ENCODE results near the gene BOD1L2.

BOD1L2 gene

DNA sequence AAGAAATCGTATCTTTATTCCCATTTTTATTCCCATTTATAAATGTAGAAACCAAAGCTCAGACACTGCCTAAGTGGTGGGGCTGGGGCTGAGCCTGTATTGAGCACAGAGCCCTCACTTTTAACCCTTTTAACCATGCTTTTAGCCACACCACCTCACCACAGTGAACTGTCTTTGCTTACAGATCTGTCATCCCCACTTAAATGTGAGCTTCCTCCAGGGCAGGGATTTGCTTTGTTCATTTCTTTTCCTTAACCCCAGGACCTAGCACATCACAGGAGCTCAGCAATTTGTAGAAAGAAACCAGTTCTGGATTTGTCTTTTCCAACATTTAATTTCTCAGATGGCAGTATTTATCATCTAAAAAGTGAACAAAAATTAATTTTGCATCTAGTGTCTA is 2.2 kb downstream of the BOD1L2 start:
- H3K4me3 ChIP-seq = no peak overlapping the region
- H3K27ac ChIP-seq = no peak overlapping the region

DNA sequence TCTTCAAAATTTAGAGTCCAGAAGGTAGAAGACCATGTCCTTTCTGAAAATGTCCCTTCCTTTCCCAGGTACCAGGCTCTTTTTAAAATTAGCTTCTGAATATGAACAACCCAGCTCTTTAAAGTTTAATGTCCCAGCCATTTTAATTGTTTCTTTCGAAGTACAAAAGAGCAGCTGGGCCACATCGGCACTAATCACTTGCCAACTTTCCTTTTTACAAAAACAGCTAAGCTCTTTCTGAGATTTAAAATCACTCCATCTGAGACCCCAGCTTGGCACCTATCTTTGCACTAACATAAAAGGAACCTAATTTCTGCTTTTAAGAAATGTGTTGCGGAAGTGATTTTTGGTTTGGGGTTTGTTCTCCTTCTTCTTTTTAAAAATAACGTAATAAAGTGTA is 2.6 kb downstream of the BOD1L2 start:
- H3K27ac ChIP-seq = no peak overlapping the region
- no peak overlapping the region for H3K4me3 ChIP-seq

DNA sequence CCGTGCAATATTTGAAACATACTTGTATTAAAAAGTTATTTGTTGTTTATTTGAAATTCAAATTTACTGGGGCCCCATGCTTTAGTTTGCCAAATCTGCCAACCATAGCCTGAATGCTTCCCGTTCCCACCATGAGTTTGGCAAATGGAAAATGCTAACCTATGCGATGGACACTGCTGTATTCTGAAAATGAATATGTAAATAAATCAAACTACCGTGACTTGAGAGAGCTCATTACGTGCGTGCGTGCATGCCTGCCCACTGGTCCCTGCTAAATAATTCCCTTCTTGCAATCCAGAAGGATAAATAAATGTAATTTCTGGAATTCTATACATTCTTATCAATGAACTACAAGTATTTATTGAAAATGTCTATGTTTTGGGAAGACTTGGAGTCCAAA is 3.2 kb downstream of the BOD1L2 start:
- no peak overlapping the region for H3K27ac ChIP-seq

DNA sequence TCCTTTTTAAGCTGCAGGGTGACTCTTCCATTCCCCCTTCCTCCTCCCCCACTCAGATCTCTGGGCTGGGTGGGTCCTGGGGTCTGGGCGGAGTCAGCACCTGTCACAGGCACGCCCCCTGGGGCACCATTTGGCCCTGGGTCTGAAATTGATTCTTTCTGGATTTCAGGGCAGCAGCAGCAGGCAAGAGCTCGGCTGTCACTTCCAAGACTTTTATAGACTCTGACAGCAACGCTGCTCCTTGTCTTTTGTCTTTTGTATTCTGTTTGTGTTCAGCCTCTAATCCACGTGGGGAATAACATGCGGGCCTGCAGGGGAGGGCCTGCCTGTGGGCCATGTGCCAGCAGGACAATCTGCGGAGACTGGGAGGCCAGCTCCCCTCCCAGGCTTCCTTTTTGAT is 3.9 kb downstream of the BOD1L2 start:
- H3K4me3 ChIP-seq = no peak overlapping the region
- no peak overlapping the region for H3K27ac ChIP-seq

More for the DNA sequence above, 3.2 kb downstream of the BOD1L2 start:
- no peak overlapping the region for H3K4me3 ChIP-seq

DNA sequence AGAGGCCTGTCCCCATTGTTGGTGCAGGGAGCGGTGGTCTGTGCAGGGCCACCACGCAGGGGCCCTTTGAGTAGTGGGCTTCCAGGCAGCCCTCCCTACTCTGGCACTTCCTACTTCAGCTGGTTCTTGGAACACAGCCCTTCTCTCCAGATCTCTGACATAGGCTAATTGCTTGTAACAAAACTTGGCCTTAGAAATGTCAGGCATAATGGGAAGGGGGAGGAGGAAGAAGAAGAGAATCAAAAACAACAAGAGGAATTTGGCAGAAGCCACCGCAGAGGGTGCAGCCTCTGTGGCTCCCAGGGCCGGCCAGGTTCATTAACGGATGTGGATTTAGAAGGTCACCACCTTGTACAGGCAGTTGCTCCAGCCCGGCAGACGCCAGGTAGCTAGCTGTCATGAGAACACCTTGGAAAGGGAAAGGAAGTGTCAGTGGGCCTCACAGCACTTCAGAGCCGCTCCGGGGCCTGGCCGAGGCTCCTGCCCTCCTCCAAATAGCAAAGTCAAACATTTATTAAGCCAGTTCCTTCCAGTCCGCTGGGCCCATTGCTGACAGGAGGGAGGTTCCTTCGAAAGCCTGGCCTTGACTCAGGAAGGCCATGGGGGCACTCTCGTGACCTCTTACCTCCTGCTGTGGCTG is 7.4 kb downstream of the BOD1L2 start:
- H3K4me3 ChIP-seq = no peak overlapping the region
- no peak overlapping the region for H3K27ac ChIP-seq

DNA sequence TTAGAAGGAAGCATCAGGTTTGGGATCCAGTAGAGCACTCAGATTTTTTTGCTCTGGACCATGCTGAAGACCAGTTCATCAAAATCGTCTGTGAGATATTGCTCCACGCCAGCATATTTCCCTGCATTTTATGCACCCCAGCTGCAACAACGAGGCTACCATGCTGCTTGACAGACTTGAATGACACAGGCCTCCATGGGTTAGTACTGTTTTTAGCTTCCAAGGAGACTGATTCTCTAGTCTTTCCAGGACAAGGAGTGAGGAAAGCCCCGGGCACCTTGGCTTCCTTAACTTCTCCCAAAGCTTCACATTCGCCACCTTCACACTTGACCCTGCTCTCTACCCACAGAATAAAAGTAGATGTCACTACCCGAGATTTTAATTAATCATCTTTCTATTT is 17.5 kb downstream of the BOD1L2 start:
- Histone ChIP-seq H3K4me3 (no peak overlapping the region), H3K27ac (no peak overlapping the region)

DNA sequence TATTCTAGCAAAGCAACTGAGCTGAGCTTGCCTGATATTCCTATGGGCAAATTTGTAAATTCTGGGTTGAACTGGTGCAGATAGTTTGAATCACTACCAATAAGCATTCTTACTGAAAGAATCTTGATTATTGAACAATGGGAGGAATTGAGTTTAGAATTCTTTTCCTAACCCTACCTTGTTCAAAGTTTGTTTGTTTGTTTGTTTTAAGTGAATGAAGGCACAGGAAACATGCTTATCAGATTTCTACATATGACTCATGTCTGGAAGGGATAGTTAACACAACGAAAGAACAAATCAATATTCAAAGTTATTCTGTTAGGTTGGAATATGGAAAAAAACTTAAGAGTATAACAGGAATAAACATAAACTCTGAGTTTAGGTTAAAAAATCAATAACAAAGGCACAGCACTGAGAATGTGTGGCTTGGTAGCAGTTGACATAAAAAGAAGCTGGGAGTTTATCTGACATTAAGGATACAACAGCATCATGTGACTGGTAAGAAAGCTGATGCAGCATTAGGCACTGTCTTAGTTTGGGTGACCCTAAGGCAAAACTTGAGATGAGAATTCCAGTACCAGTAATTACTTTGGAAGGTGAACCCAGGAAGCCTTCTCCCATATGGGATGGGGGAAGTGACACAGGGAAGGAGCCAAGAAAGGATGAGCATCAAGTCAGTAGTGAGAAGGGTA is 20.9 kb downstream of the BOD1L2 start:
- no peak overlapping the region for H3K27ac ChIP-seq
- H3K4me3 ChIP-seq = no peak overlapping the region

DNA sequence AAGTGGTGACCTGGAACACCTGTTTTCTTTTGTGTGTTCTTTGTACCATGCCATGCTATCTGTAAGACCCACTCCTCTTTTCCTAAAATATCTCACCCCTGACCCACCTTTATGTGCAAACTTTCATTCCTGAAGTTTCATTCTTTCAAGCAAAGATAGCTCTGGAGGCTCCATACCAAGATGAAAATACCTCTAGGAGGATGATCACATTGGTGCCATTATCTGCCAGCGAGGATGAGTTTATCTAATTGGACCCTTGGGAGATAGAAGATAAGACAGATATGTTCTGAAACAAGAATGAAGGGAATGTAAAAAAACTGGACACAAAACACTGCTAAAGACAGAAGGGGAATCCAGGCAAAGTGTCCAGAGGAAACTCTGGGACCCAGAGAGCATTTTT is 24.1 kb downstream of the BOD1L2 start:
- no peak overlapping the region for H3K4me3 ChIP-seq
- H3K27ac ChIP-seq = no peak overlapping the region

DNA sequence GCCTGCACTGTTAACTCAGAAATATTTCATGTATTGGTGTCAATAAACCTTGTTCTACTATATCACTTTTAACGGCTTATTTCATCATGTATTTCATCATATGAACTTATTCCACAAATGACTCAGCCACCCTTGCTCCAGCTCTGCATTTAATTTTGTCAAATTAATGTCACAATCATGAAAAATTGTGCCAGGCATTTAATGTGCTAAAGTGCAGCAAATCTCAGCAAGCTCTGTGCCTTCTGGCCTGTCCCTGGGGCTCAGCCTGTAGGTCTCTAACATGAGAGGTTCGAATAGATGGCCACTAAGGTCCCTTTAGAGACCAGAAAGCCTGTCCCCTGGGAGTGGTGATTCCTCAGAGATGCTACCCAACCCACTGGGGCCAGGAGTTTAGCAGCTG is 28.6 kb downstream of the BOD1L2 start:
- Histone ChIP-seq H3K4me3 (no peak overlapping the region), H3K27ac (no peak overlapping the region)

DNA sequence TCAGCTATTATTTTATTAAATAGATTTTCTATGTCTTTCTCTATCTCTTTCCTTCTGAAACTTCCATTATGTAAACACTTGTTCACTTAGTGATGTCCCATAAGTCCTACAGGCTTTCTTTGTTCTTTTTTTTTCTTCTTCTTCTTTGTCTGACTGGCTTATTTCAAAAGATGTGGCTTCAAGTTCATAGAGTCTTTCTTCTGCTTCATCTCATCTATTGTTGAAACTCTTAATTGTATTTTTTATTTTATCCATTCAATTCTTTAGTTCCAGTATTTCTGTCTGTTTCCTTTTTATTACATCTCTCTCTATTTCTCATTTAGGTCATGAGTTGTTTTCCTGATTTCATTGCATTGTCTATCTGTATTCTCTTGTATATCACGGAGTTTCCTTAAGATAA is 38.5 kb downstream of the BOD1L2 start:
- Histone ChIP-seq H3K4me3 (no peak overlapping the region), H3K27ac (no peak overlapping the region)

DNA sequence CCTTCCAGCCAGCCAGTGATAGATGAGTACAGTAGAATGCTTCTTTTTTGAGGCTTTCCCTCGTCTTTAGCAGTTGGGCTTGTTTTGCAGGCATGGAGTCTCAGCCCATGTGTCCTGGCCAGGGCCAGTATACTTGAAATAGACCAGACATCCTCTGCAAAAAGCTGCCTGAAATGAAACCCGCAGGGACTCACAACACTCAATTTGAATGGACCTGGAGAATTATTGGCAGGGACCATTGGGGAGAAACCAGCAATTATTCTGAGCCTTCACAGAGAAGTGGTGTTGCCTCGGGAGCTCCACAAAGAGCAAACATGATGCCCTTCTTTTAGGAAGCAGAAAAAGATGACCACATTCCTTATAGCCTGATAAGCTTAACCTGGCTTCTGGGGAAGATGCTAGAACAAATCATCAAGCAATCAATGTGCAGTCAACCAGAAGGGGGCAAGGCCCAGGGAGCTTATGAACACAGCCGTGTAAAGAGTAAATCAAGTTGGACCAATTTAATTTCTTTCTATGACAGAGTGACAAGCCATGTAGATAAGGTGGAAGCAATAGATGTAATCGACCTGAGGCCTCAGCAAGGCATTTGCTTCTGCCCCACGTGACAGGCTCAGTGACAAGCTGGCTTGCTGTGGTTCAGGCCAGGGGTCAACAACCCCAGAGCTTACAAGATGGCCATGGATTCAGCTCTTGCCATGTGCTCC is 42.1 kb downstream of the BOD1L2 start:
- Histone ChIP-seq H3K4me3 (no peak overlapping the region), H3K27ac (no peak overlapping the region)

DNA sequence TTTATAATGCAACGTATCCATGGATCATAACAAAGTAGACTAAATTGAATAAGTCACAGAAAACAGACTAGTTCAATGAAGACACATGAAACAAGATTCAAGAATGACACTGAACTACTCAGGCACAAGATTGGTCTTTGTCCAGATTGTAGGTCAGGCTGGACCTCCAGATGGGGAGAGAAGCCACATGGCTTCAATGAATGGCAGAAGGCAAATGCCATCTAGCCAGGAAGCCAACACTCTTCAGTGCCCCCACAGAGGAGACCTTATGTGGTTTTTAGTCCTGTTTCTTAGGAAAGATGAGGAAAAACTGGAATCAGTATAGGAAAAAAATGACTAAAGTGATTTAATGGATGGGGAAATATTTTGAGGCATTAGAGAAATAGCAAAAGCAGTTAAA is 43.1 kb downstream of the BOD1L2 start:
- H3K27ac ChIP-seq = no peak overlapping the region
- no peak overlapping the region for H3K4me3 ChIP-seq

DNA sequence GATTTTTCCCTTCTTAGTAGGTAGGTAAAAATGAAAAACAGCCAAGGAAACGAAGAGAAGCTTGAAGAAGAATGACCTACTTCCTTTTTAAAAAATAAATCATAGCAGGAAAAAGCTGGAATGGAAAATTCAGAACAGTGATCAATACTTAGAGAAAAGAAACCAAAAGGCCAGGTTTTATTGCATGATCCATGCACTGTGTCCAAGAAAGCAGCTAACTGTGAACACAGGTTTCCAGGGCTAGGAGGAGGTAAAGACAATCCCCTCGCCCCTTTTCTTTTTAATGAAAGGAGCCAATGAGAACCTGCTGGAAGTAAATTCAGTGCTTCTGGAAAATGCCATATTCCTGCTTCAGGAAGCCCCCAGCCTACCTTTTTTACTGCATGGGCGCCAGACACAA is 47.2 kb downstream of the BOD1L2 start:
- Histone ChIP-seq H3K27ac (no peak overlapping the region), H3K4me3 (no peak overlapping the region)

DNA sequence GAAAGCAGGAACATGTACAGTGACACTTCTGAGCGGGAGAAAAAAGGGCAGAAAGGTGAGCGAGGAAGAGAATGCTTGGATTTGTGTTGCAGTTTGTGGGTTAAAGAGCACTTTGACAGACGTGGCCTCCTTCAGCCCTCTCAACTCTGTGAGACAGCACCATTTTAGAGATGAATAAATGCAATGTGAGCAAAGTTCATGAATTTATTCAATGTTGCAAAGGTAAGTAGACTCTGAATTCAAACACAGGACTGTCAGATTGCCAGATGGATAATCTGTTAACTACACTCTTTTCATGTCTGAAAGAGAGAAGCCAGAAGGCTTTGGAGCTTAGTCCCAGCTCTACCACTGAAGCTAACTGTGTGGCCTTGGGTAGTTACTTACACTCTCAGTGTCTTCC is 47.7 kb downstream of the BOD1L2 start:
- no peak overlapping the region for H3K4me3 ChIP-seq

DNA sequence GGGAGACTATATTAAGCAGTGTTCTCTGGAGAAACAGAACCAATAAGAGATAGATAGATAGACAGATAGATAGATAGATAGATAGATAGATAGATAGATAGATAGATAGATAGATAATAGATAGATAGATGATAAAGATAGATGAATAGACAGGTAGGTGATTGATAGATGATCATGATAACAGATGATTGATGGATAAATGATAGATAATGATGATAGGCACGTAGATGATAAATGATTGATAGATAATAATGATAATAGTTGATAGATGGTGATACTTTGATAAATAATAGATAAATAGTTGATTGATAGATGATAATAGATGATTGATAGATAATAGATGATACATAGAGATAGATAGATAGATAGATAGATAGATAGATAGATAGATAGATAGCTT is 48.5 kb downstream of the BOD1L2 start:
- H3K27ac ChIP-seq = no peak overlapping the region
- H3K4me3 ChIP-seq = no peak overlapping the region

More for the DNA sequence above, 47.7 kb downstream of the BOD1L2 start:
- H3K27ac ChIP-seq = no peak overlapping the region

DNA sequence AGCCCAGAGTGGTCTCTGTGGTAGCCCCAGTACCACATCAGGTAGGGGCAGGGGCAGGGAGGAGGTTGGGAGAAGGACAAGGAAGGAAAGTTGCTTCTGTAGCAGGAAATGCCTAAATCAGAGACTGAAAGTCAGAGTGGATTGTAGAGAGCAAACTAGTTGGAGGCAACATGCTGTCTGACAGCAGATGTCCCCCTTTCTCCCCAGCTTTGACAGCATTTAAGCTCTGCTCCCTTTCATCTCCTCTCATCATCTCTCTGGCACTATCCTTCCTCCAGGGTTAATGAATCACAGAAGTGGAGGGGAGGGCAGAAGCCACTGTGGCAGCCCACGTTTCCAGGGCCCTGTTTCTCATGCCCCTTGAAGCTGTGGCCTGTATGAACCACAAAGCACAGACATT is 50.4 kb downstream of the BOD1L2 start:
- Histone ChIP-seq H3K4me3 (no peak overlapping the region), H3K27ac (no peak overlapping the region)

DNA sequence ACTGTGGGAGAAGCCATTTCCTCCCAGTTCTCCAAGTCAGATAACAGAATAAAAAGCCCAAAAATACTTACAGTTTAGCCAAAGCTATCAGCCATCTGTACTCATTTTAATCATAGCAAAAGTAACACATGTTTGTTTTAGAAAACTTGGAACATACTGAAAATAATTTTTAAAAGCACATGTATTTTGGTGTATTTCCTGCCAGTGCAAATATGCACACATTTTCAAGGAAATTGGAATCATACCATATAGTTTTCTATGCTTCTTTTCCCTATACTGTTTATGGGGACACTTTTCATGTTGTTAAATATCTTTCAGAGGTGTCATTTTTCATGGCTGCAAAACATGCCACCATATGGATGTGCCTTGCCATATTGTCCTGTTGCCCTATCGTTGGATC is 51.2 kb downstream of the BOD1L2 start:
- no peak overlapping the region for H3K27ac ChIP-seq
- H3K4me3 ChIP-seq = no peak overlapping the region
